ENCODE measurements around the gene MACROD2. TPM values are rescaled to one million over a fixed set of nuclear protein-coding genes. Genes with fewer than 3 reads are reported as not detected.
"Not testable (repeated sequence)": the region's sequence is repeated elsewhere in the genome, so short reads cannot be mapped to it uniquely, and the experiment has no call there.

The MACROD2 gene
- total RNA-seq, 1 donor from 2014 or later, result 3.5 TPM

GRCh38 chr20:14259689-14260088, 264.4 kb downstream of the MACROD2 start:
- H3K27ac ChIP-seq, result no peak overlapping the region
- no peaks in the 10 kb centered on the region for H3K36me3 ChIP-seq
- no peak for TF ChIP-seq CTCF (IDR thresholded peaks at IDR 0.05)
- DNase-seq (ENCODE audit: low spot score in 2 of 2), result no peak
- no peaks in the 10 kb centered on the region for H3K27me3 ChIP-seq
- no peaks in the 10 kb centered on the region for H3K4me1 ChIP-seq
- no peaks in the 10 kb centered on the region for H3K9me3 ChIP-seq
- H3K4me3 ChIP-seq, result no peak overlapping the region
- intact Hi-C loops (cut with DNase I), result no loop called here

- intact Hi-C loops (cut with DNase I), result no loop called here
- no peak for TF ChIP-seq CTCF (IDR thresholded peaks at IDR 0.05)
- H3K27ac ChIP-seq, result no peak overlapping the region
- DNase-seq (ENCODE audit: low spot score in 2 of 2), result no peak
- no peaks in the 10 kb centered on the region for H3K36me3 ChIP-seq
- H3K9me3 ChIP-seq, result no peaks in the 10 kb centered on the region
- H3K4me1 ChIP-seq, result no peaks in the 10 kb centered on the region
- no peak overlapping the region for H3K4me3 ChIP-seq
- no peaks in the 10 kb centered on the region for H3K27me3 ChIP-seq
Measured at GRCh38 chr20:14260367-14260766, 265.1 kb downstream of the MACROD2 start.

- H3K9me3 ChIP-seq, result no peaks in the 10 kb centered on the region
- no peaks in the 10 kb centered on the region for H3K4me1 ChIP-seq
- H3K27ac ChIP-seq, result no peak overlapping the region
- intact Hi-C loops (cut with DNase I), result no loop called here
- H3K4me3 ChIP-seq, result no peak overlapping the region
- TF ChIP-seq CTCF (IDR thresholded peaks at IDR 0.05), result no peak
- H3K27me3 ChIP-seq, result no peaks in the 10 kb centered on the region
- H3K36me3 ChIP-seq, result no peaks in the 10 kb centered on the region
- no peak for DNase-seq (ENCODE audit: low spot score in 2 of 2)
Measured at GRCh38 chr20:14264869-14265268, 269.6 kb downstream of the MACROD2 start.

GRCh38 chr20:14266246-14266645, 270.9 kb downstream of the MACROD2 start:
- no peak overlapping the region for H3K4me3 ChIP-seq
- intact Hi-C loops (cut with DNase I), result no loop called here
- no peak for TF ChIP-seq CTCF (IDR thresholded peaks at IDR 0.05)
- no peaks in the 10 kb centered on the region for H3K4me1 ChIP-seq
- no peaks in the 10 kb centered on the region for H3K27me3 ChIP-seq
- no peak for DNase-seq (ENCODE audit: low spot score in 2 of 2)
- H3K9me3 ChIP-seq, result no peaks in the 10 kb centered on the region
- H3K27ac ChIP-seq, result no peak overlapping the region
- no peaks in the 10 kb centered on the region for H3K36me3 ChIP-seq

- H3K27me3 ChIP-seq; H3K4me3 ChIP-seq; H3K9me3 ChIP-seq; DNase-seq (ENCODE audit: low spot score in 2 of 2); intact Hi-C loops (cut with DNase I); H3K27ac ChIP-seq; H3K4me1 ChIP-seq; H3K36me3 ChIP-seq: not testable (repeated sequence)
Measured at GRCh38 chr20:14270751-14271150, 275.4 kb downstream of the MACROD2 start.

GRCh38 chr20:14282140-14282539, 286.8 kb downstream of the MACROD2 start:
- Histone ChIP-seq H3K4me1 (no peaks in the 10 kb centered on the region), H3K27me3 (no peaks in the 10 kb centered on the region), H3K27ac (no peak overlapping the region), H3K4me3 (no peak overlapping the region), H3K9me3 (no peaks in the 10 kb centered on the region), H3K36me3 (no peaks in the 10 kb centered on the region)
- intact Hi-C loops (cut with DNase I), result no loop called here
- no peak for DNase-seq (ENCODE audit: low spot score in 2 of 2)
- no peak for TF ChIP-seq CTCF (IDR thresholded peaks at IDR 0.05)
